HepG2 (cell line): ENCODE data around the gene PPM1M. TPM values are rescaled to one million over a fixed set of nuclear protein-coding genes. Genes with fewer than 3 reads are reported as not detected.

ENCODE experiments used
- ARNTL ChIP-seq: sonication (generic); formaldehyde crosslinking; IDR thresholded peaks from 2 replicates; pipeline ENCODE4 v1.4.0; 2020; ENCODE audit warnings: mild to moderate bottlenecking, missing genetic modification reagents
- ASH2L ChIP-seq: fragments of 300-600, 200-600 bp; sonication (generic); IDR thresholded peaks from 2 replicates; pipeline ENCODE4 v1.7.0; 2017; ENCODE audit warnings: low read depth, mild to moderate bottlenecking, moderate library complexity, mixed read lengths, low read length; ENCODE audit not compliant: insufficient read length
- GLMP ChIP-seq: sonication (generic); formaldehyde crosslinking; IDR thresholded peaks from 2 replicates; pipeline ENCODE4 v1.9.0; 2021; ENCODE audit warnings: missing genetic modification reagents, mild to moderate bottlenecking, borderline replicate concordance
- GMEB2 ChIP-seq: IDR thresholded peaks from 2 replicates; pipeline ENCODE4 v1.6.1; 2016; ENCODE audit warnings: missing biosample characterization, missing genetic modification reagents, low read depth
- LRRFIP1 ChIP-seq: sonication (generic); formaldehyde crosslinking; conservative IDR thresholded peaks from 2 replicates; pipeline ENCODE4 v1.4.0; 2020; ENCODE audit warnings: missing genetic modification reagents
- MBNL3 ChIP-seq: fragments of 250-450 bp; sonication (Bioruptor Pico); conservative IDR thresholded peaks from 2 replicates; pipeline ENCODE4 v1.8.0; 2022; ENCODE audit warnings: mild to moderate bottlenecking, inconsistent platforms
- MIER2 ChIP-seq: IDR thresholded peaks from 2 replicates; pipeline ENCODE4 v1.6.1; 2016; ENCODE audit warnings: missing biosample characterization, missing genetic modification reagents
- PAF1 ChIP-seq: IDR thresholded peaks from 2 replicates; pipeline ENCODE4 v1.6.1; 2016; ENCODE audit warnings: missing genetic modification reagents, missing compliant biosample characterization
- POLR2A ChIP-seq, 2 experiments: IDR thresholded peaks; 2 replicates each; pipeline ENCODE4 v1.6.1; 2011; ENCODE audit warnings: low read depth in 2 of 2, low read length in 2 of 2, mild to moderate bottlenecking in 1 of 2, moderate library complexity in 1 of 2; ENCODE audit not compliant: insufficient read depth in 1 of 2
- RBAK ChIP-seq: sonication (generic); formaldehyde crosslinking; IDR thresholded peaks from 2 replicates; pipeline ENCODE4 v1.5.1; 2020; ENCODE audit warnings: mild to moderate bottlenecking, missing genetic modification reagents
- TFAP4 ChIP-seq: sonication (generic); IDR thresholded peaks from 2 replicates; pipeline ENCODE4 v1.6.1; 2016; ENCODE audit warnings: low read depth, borderline replicate concordance
- TFE3 ChIP-seq: IDR thresholded peaks from 2 replicates; pipeline ENCODE4 v1.6.1; 2016
- ZBTB33 ChIP-seq: sonication (generic); formaldehyde crosslinking; IDR thresholded peaks from 2 replicates; pipeline ENCODE4 v1.4.0; 2020; ENCODE audit warnings: missing genetic modification reagents
- ZFP41 ChIP-seq: sonication (generic); formaldehyde crosslinking; IDR thresholded peaks from 2 replicates; pipeline ENCODE4 v1.4.0; 2020; ENCODE audit warnings: mild to moderate bottlenecking, missing genetic modification reagents, borderline replicate concordance
- ZNF281 ChIP-seq: sonication (generic); formaldehyde crosslinking; IDR thresholded peaks from 2 replicates; pipeline ENCODE4 v1.4.0; 2020; ENCODE audit warnings: missing genetic modification reagents, borderline replicate concordance
- ZSCAN12 ChIP-seq: sonication (generic); formaldehyde crosslinking; IDR thresholded peaks from 2 replicates; pipeline ENCODE4 v1.9.0; 2021; ENCODE audit warnings: mild to moderate bottlenecking, missing genetic modification reagents
- polyA plus RNA-seq, 8 experiments: library from polyadenylated mRNA; depleted of rRNA in 3 of 8; stranded (reverse) in 7 of 8; unstranded in 1 of 8; fragments of >200 nt; fragmentation: Illumina TruSeq in 4 of 8; extraction: Trizol in 4 of 8; gene quantifications; 2 replicates each; pipeline versions ENCODE4 v1.2.1 to v1.2.3, GENCODE V29; 2011 to 2016; ENCODE audit warnings: low read depth in 4 of 8, missing spikeins in 1 of 8, mixed read lengths in 1 of 8; ENCODE audit not compliant: insufficient read depth in 1 of 8
- total RNA-seq, 5 experiments: library from RNA; depleted of rRNA; stranded (reverse); fragments of >200 nt; fragmentation: Illumina TruSeq; extraction: Trizol; gene quantifications; 2 replicates each; pipeline ENCODE4 v1.2.3, GENCODE V29; 2016; ENCODE audit warnings: low read depth in 1 of 5

PPM1M gene
- total and polyA plus RNA-seq, 2 of the 13 experiments (the other 11 are each of a cell fraction or from before 2014, with no cell fraction given), result 2.5 to 5.9 TPM

GRCh38 chr3:52238193-52238760 is 7.3 kb upstream of the PPM1M start (continued):
- TF ChIP-seq ZBTB33 (CRISPR knock-in tag) (no peak), MIER2 (peak; percentile 45; the same call in 1 of the 2 replicates), RBAK (CRISPR knock-in tag) (no peak), POLR2A (IDR thresholded peaks at IDR 0.05; ENCODE audit: insufficient read depth in 1 of 2, low read depth in 2 of 2, low read length in 2 of 2) (peak in 1 of 2 experiments; percentile 56; a peak in 1 of 4 replicates), GLMP (CRISPR knock-in tag) (no peak), GMEB2 (CRISPR knock-in tag) (no peak), TFE3 (CRISPR knock-in tag) (0 out of 2 replicates have a peak, but pooled peaks have one; percentile 30), ASH2L (no peak), PAF1 (peak; percentile 98), TFAP4 (0 out of 2 replicates have a peak, but pooled peaks have one; percentile 31), LRRFIP1 (no peak), ZSCAN12 (CRISPR knock-in tag) (no peak), ZNF281 (CRISPR knock-in tag) (peak; percentile 12; the same call in 1 of the 2 replicates), ZFP41 (CRISPR knock-in tag) (0 out of 2 replicates have a peak, but pooled peaks have one; percentile 23), MBNL3 (CRISPR knock-in tag) (no peak), ARNTL (CRISPR knock-in tag) (no peak)
